Muscle of arm (tissue), 12 donors: Measurements from ENCODE around the gene B9D1. TPM values are rescaled to one million over a fixed set of nuclear protein-coding genes. Genes with fewer than 3 reads are reported as not detected.
A peak's percentile ranks its signal among the peaks of the same experiment; 100 is the strongest.

Experiments
- DNase-seq: peaks from one replicate; pipeline ENCODE4 v3.0.0-alpha.2; 2013
- polyA plus RNA-seq, 12 donors: library from polyadenylated mRNA; unstranded; fragments of 120-200 nt; gene quantifications; one replicate each; pipeline ENCODE4 v1.2.1, GENCODE V29; 2013; ENCODE audit not compliant: insufficient read length in 12 of 12

The B9D1 gene
- polyA plus RNA-seq, 12 donors = 4.8 to 11.5 (median 6.2) TPM; not detected in 2

DNA sequence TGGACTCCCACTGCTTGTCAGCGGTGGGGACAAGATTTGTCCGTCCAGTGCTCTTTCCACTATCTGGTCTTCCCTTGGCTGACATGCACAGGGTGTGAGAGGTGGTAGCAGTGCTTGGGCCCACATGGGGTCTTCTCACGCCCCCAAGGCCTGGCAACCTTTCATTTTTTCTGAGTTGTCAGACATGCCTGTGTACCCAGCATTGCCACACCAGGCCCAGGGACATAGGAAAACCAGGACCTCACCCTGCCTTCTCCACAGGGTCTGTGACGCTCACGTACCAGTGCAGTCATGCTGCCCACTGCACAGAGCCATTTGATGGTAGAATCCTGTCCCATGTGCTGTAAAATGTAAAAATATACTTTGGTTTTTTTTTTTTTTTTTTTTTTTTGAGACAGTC, 57.8 kb downstream of the B9D1 start:
- DNase-seq = no peak

DNA sequence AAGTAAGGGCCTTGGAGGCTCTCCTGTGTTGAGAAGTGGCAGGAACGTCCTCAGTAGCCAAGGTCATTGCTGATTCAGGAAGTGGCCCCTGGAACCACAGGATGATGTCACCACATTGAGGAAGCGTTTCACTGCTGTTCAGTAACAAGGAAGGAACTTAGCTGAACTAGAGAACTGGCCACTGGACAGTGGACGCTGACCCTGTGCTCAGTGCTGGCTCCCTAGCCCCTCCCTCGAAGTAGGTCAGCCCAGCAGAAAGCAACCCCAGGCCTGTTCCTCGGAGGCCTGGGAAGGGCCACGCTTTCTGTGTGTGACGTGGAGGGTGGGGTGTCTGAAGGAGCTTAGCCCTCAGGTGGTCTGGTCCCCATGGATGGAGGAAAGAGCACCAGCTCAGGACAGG, 58.3 kb downstream of the B9D1 start:
- DNase-seq = no peak

- no peak for DNase-seq
These were observed 59.2 kb downstream of the B9D1 start for GRCh38 chr17:19303367-19303776.

- peak; percentile 43 for DNase-seq
These were observed 59.7 kb downstream of the B9D1 start for GRCh38 chr17:19302791-19303331.

- DNase-seq = no peak
These were observed 60.5 kb downstream of the B9D1 start for GRCh38 chr17:19301973-19302372.

DNA sequence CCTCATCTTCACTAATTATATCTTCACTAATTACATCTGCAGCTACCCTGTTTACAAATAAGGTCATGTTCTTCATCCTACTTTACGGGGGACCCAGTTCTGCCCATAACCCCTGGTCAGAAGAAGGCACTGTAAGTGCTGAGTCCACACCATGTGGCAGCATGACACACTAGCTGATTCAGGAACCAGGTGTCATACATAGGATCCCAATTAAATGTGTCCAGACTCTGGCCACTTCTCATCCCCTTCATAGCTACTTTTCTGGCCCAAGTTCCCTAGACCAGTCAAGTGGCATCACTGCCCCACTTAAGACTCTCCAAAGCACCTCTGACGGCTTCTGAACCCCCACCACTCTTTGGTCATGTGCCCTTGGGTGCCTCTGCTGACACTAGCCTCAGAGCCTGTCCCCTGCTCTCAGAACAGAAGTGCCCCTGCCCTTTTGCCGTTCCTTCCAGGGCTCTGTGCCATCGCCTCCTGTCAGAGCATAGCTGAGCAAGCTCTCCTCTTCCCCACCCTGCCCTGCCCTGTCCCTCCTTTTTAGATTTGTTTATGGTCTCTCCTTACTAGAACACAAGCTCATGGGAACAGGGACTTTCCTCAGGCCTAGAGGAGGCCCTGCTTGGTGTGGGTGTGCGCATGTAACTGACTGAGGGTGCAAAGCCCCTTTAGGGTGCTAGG, 61.1 kb downstream of the B9D1 start:
- DNase-seq = no peak

GRCh38 chr17:19299866-19300265, 62.7 kb downstream of the B9D1 start:
- no peak for DNase-seq

DNA sequence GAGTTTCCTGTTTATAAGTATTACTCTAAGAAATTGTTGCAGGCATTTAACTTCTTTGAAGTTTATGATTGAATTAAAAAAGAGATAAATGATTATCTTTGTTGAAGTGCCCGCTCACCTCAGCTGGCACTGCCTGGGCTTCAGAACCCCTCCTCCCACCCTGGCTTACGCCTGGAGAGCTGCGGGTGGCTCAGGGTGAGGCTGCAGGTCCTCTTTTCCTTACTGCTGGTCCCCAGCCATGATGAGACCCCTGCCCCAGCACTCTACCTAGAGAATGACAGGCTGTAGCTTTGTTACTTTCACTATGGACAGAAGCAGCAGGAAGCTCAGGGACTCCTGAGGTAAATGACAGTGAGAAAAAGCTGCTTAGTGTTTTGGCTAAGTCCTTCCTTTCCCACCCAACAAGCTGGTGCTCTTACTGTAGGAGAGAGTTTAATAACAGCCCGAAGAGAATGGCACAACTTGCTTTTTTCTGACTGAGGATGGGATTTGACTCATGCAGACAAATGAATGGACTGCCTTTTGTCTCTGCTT, 63.2 kb downstream of the B9D1 start:
- no peak for DNase-seq

- DNase-seq = no peak
These were observed 63.8 kb downstream of the B9D1 start for GRCh38 chr17:19298569-19299213.

- no peak for DNase-seq
These were observed 65.4 kb downstream of the B9D1 start for GRCh38 chr17:19296786-19297778.

DNA sequence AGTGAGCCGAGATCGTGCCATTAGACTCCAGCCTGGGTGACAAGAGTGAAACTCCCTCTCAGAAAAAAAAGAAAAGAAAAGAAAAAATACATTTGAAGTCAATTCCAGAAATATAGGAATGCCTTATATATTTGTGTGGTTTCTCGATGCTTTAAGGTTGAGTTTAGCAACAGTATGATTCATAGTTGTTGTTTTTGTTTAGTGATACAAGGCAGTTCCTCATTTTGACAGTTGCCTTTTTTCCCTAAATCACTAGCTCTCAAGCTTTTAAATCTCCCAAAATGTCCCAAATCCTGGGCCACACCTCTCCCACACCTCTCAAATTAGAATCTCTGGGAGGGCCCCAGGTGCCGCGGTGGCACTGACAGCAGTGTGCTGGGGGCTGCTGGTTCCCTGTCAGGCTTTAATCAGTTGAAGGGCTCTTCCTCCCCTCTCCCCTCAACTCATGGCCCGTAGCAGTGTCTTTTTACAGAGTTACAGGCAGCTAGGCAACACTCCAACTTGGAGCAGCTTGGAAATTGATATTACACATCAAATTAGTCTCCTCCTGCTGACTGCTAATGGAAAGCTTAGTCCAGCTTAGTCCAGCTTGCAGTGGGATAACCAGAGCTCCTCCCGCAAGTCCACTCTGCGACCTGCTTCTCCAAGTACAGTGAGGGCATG, 66.9 kb downstream of the B9D1 start:
- DNase-seq = peak; percentile 50

- DNase-seq = no peak
These were observed 68.1 kb downstream of the B9D1 start for GRCh38 chr17:19294443-19294842.

Other genes with a start within 250 kb of the B9D1 start
- 1 to 10 TPM in 6 of 12 donors, under 1 TPM in 4, not detected in 2; 0.33 to 3.9 (median 1.4) TPM for gene GRAPL, start 235.1 kb downstream of the B9D1 start, polyA plus RNA-seq
- gene EPN2, start 125.4 kb downstream of the B9D1 start, polyA plus RNA-seq = 10 to 100 TPM in 11 of 12 donors, not detected in 1; 20.8 to 78.2 (median 27.3) TPM
- gene MAPK7, start 15.8 kb upstream of the B9D1 start, polyA plus RNA-seq = 10 to 100 TPM in 11 of 12 donors, not detected in 1; 18.7 to 45.4 (median 21.4) TPM
- 100 to 1,000 TPM in 11 of 12 donors, not detected in 1; 216 to 437 (median 270) TPM for gene MFAP4, start 24.5 kb upstream of the B9D1 start, polyA plus RNA-seq
- 10 to 100 TPM in 1 of 12 donors, 1 to 10 TPM in 10, not detected in 1; 2.1 to 23.0 (median 3.6) TPM for gene RNF112, start 48.5 kb upstream of the B9D1 start, polyA plus RNA-seq
- 1 to 10 TPM in 8 of 12 donors, under 1 TPM in 2, not detected in 2; 0.54 to 3.0 (median 1.7) TPM for gene SLC47A1, start 171.1 kb upstream of the B9D1 start, polyA plus RNA-seq